ENCODE results near the gene PPP6R1. TPM values are rescaled to one million over a fixed set of nuclear protein-coding genes. Genes with fewer than 3 reads are reported as not detected.
"Not testable (repeated sequence)": the region's sequence is repeated elsewhere in the genome, so short reads cannot be mapped to it uniquely, and the experiment has no call there.

PPP6R1 gene
- polyA plus RNA-seq, 6 donors from 2014 or later = 21.4 to 81.1 (median 41.1) TPM

DNA sequence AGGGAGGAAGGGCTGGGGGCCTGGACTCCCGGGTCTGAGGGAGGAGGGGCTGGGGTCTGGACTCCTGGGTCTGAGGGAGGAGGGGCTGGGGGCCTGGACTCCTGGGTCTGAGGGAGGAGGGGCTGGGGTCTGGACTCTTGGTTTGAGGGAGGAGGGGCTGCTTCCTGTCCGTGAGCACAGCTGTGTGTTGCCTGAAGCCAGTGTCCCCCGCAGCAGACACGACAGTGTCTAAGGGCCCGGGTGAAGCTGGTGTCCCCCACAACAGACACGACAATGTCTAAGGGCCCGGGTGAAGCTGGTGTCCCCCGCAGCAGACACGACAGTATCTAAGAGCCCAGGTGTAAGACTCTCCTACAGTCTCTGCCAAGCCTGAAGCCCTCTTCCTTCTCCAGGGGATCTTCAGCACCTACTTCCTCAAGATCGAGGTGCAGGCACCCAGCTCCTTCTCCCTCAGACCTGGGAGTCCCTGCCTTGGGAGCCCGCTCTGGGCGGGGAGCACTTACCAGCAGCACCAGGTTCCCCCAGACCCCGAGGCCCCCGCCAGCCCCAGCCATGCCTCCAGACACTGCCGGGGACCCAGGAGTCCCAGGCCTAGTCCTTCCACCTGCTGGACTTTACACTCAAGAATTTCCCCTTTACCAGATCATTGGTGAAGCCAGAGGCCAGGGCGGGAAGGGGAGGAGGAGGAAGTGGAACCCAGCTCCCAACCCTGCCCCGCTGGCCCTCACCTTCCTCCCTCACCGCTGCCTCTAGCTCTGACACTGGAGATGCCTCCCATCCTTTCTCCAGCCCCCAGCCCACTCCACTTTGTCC, 49.7 kb downstream of the PPP6R1 start, which contains the start of gene PTPRH:
TSS of gene PTPRH (minus strand) at position 622 of the 813 bp plus-strand sequence. CDS start at position 554, 68 bp downstream.
- ATAC-seq (ENCODE audit: low read depth in 2 of 2) (no peak), DNase-seq (no peak)
- Mint-ChIP-seq H3K27ac (peak within 1 kb of the TSS in 2 of 6 donors; percentile 24 to 72), H3K36me3 (peaks cover 0 to 10% of the 10 kb centered on the region in 2 donors), H3K27me3 (peaks cover 13 to 66% (median 51%) of the 10 kb centered on the region in 3 donors), H3K9me3 (peaks cover 5 to 18% (median 11%) of the 10 kb centered on the region in 7 donors), H3K4me3 (peak within 1 kb of the TSS in 1 of 8 donors; percentile 45), H3K4me1 (peaks cover 0 to 4% (median 3%) of the 10 kb centered on the region in 3 donors)

GRCh38 chr19:55206664-55207500, 51.9 kb downstream of the PPP6R1 start:
- DNase-seq = no peak
- ATAC-seq (ENCODE audit: low read depth in 2 of 2) = no peak
- Mint-ChIP-seq H3K27me3 (peaks cover 16 to 58% (median 52%) of the 10 kb centered on the region in 3 donors), H3K36me3 (peaks cover 0 to under 1% of the 10 kb centered on the region in 2 donors), H3K4me1 (peaks cover 0 to 6% (median 4%) of the 10 kb centered on the region in 3 donors), H3K9me3 (peaks cover 0 to 4% (median 0%) of the 10 kb centered on the region in 7 donors), H3K4me3 (no peak overlapping the region), H3K27ac (peak overlapping the region in 1 of 6 donors; percentile 39)

GRCh38 chr19:55202199-55202598, 56.6 kb downstream of the PPP6R1 start:
- H3K36me3 Mint-ChIP-seq, H3K27ac Mint-ChIP-seq, H3K4me3 Mint-ChIP-seq, H3K4me1 Mint-ChIP-seq, H3K9me3 Mint-ChIP-seq, DNase-seq: not testable (repeated sequence)
- peaks cover 33 to 66% (median 64%) of the 10 kb centered on the region in 3 donors for H3K27me3 Mint-ChIP-seq
- peak in 1 of 2 donors; percentile 30 for ATAC-seq (ENCODE audit: low read depth in 2 of 2)

GRCh38 chr19:55199620-55200204, 59.1 kb downstream of the PPP6R1 start:
- H3K36me3 Mint-ChIP-seq = no peaks in the 10 kb centered on the region
- H3K27ac Mint-ChIP-seq = no peak overlapping the region
- DNase-seq (no peak), ATAC-seq (ENCODE audit: low read depth in 2 of 2) (no peak)
- peaks cover 31 to 57% (median 54%) of the 10 kb centered on the region in 3 donors for H3K27me3 Mint-ChIP-seq
- H3K4me3 Mint-ChIP-seq = no peak overlapping the region
- peaks cover 0 to 8% (median 2%) of the 10 kb centered on the region in 3 donors for H3K4me1 Mint-ChIP-seq
- peaks cover 0 to 4% (median 0%) of the 10 kb centered on the region in 7 donors for H3K9me3 Mint-ChIP-seq

DNA sequence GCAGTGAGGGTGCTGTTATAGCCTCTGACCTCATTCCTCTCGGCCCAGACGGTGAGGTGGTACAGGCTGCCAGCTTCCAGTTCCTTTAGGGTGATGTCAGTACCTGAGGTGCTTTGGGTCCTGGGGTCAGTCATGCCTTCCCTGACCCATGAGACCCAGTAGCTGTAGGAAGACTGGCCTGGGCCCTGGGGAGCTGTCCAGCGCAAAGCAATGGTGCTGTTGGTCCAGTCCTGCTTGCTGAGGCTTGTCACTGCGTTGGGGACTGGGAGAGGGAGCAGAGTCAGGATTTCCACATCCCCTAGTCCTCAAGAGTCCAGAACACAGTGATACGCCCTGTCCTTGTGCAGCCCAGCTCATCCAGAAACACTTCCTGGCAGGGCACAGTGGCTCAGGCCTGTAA, 60.2 kb downstream of the PPP6R1 start:
- Mint-ChIP-seq H3K9me3 (peaks cover 0 to 4% (median 0%) of the 10 kb centered on the region in 7 donors), H3K27me3 (peaks cover 28 to 52% (median 48%) of the 10 kb centered on the region in 3 donors), H3K27ac (no peak overlapping the region), H3K36me3 (no peaks in the 10 kb centered on the region), H3K4me3 (no peak overlapping the region), H3K4me1 (peaks cover 0 to 8% (median 2%) of the 10 kb centered on the region in 3 donors)
- DNase-seq = no peak
- ATAC-seq (ENCODE audit: low read depth in 2 of 2) = no peak

GRCh38 chr19:55197528-55197927, 61.3 kb downstream of the PPP6R1 start:
- Mint-ChIP-seq H3K36me3 (no peaks in the 10 kb centered on the region), H3K9me3 (peaks cover 0 to 4% (median 0%) of the 10 kb centered on the region in 7 donors), H3K27me3 (peaks cover 32 to 50% (median 45%) of the 10 kb centered on the region in 3 donors), H3K4me1 (peaks cover 0 to 8% (median 2%) of the 10 kb centered on the region in 3 donors), H3K27ac (no peak overlapping the region), H3K4me3 (no peak overlapping the region)
- DNase-seq (no peak), ATAC-seq (ENCODE audit: low read depth in 2 of 2) (no peak)

- DNase-seq = no peak
- Mint-ChIP-seq H3K36me3 (no peaks in the 10 kb centered on the region), H3K4me3 (peak overlapping the region in 1 of 8 donors; percentile 50), H3K4me1 (peaks cover 0 to 5% (median 2%) of the 10 kb centered on the region in 3 donors), H3K27ac (no peak overlapping the region), H3K9me3 (peaks cover 0 to 4% (median 0%) of the 10 kb centered on the region in 7 donors), H3K27me3 (peaks cover 28 to 49% (median 45%) of the 10 kb centered on the region in 3 donors)
- ATAC-seq (ENCODE audit: low read depth in 2 of 2) = no peak
Measured at GRCh38 chr19:55196803-55197202, 62.0 kb downstream of the PPP6R1 start.

DNA sequence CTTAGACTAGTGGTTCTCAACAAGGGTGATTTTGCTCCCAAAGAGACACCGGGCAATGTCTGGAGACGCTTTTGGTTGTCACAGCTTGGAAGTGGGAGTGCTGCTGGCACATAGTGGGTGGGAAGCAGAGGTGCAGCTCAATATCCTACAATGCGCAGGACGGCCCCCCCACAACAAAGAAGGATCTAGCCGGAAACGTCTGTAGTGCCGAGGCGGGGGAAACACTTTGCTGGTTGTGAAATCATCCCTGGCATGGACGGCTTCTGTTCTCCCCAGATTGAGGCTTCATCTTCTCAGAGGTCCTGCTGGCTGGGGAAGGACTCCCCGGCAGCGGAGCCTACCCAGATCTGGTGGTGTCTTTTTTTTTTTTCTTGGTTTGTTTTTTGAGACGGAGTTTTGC, 65.3 kb downstream of the PPP6R1 start:
- H3K9me3 Mint-ChIP-seq = peaks cover 0 to 4% (median 0%) of the 10 kb centered on the region in 7 donors
- ATAC-seq (ENCODE audit: low read depth in 2 of 2) = no peak
- H3K4me3 Mint-ChIP-seq = no peak overlapping the region
- DNase-seq = no peak
- peaks cover 13 to 41% (median 30%) of the 10 kb centered on the region in 3 donors for H3K27me3 Mint-ChIP-seq
- H3K27ac Mint-ChIP-seq = no peak overlapping the region
- H3K36me3 Mint-ChIP-seq = no peaks in the 10 kb centered on the region
- peaks cover 2 to 7% (median 5%) of the 10 kb centered on the region in 3 donors for H3K4me1 Mint-ChIP-seq

- peaks cover 8 to 46% (median 32%) of the 10 kb centered on the region in 3 donors for H3K27me3 Mint-ChIP-seq
- DNase-seq = no peak
- H3K4me3 Mint-ChIP-seq = no peak overlapping the region
- H3K36me3 Mint-ChIP-seq = no peaks in the 10 kb centered on the region
- H3K4me1 Mint-ChIP-seq = peaks cover 3 to 6% (median 4%) of the 10 kb centered on the region in 3 donors
- no peak for ATAC-seq (ENCODE audit: low read depth in 2 of 2)
- H3K9me3 Mint-ChIP-seq = peaks cover 0 to 2% (median 0%) of the 10 kb centered on the region in 7 donors
- H3K27ac Mint-ChIP-seq = no peak overlapping the region
Measured at GRCh38 chr19:55189403-55189835, 69.4 kb downstream of the PPP6R1 start.

DNA sequence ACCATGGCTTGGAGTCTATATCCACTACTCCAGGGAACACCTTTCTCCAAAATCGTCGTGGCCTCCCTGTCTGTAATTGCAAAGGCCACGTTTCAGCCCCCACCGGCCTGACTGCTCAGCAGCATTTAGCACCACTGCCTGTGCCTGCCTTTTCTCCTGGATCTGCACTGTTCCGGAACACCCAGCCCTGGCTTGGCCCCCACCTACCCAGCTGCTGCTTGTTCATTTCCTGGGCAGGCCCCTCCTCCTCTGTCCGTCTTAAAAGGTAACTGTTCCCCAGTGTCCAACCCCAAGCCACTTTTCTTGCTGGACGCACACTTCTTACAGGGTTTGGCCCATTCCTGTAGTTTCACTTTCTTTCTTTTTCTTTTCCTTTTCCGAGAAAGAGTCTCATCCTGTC, 70.2 kb downstream of the PPP6R1 start:
- H3K4me3 Mint-ChIP-seq = no peak overlapping the region
- H3K36me3 Mint-ChIP-seq = no peaks in the 10 kb centered on the region
- no peak overlapping the region for H3K27ac Mint-ChIP-seq
- peaks cover 0 to 2% (median 0%) of the 10 kb centered on the region in 7 donors for H3K9me3 Mint-ChIP-seq
- ATAC-seq (ENCODE audit: low read depth in 2 of 2) = no peak
- DNase-seq = no peak
- H3K4me1 Mint-ChIP-seq = peaks cover 3 to 6% (median 4%) of the 10 kb centered on the region in 3 donors
- H3K27me3 Mint-ChIP-seq = peaks cover 11 to 49% (median 39%) of the 10 kb centered on the region in 3 donors

GRCh38 chr19:55186080-55186479, 72.7 kb downstream of the PPP6R1 start:
- Mint-ChIP-seq H3K4me3 (no peak overlapping the region), H3K36me3 (no peaks in the 10 kb centered on the region), H3K27ac (peak overlapping the region in 2 of 6 donors; percentile 24 to 92), H3K4me1 (peaks cover 3 to 6% (median 5%) of the 10 kb centered on the region in 3 donors), H3K27me3 (peaks cover 14 to 55% (median 47%) of the 10 kb centered on the region in 3 donors), H3K9me3 (peaks cover 0 to 2% (median 0%) of the 10 kb centered on the region in 7 donors)
- DNase-seq (no peak), ATAC-seq (ENCODE audit: low read depth in 2 of 2) (no peak)

GRCh38 chr19:55181740-55182139, 77.1 kb downstream of the PPP6R1 start:
- H3K27me3 Mint-ChIP-seq = peaks cover 39 to 90% (median 84%) of the 10 kb centered on the region in 3 donors
- peaks cover 24 to 29% (median 28%) of the 10 kb centered on the region in 3 donors for H3K4me1 Mint-ChIP-seq
- H3K27ac Mint-ChIP-seq = peak overlapping the region in 4 of 6 donors; percentile 52 to 100 (median 83)
- H3K9me3 Mint-ChIP-seq = peaks cover 0 to 6% (median 0%) of the 10 kb centered on the region in 7 donors
- DNase-seq (no peak), ATAC-seq (ENCODE audit: low read depth in 2 of 2) (no peak)
- H3K36me3 Mint-ChIP-seq = no peaks in the 10 kb centered on the region
- H3K4me3 Mint-ChIP-seq = peak overlapping the region in 3 of 8 donors; percentile 24 to 75 (median 32)
